GM12878 (cell line): ENCODE measurements around the gene PDE1C. TPM values are rescaled to one million over a fixed set of nuclear protein-coding genes. Genes with fewer than 3 reads are reported as not detected.

Experiments
- ATAC-seq: fragments of 200-7000 bp; cut with Tn5 transposase; 3 replicates; pipeline ENCODE4 v1.9.1; 2020; ENCODE audit warnings: mild to moderate bottlenecking, moderate library complexity
- BruUV-seq: library from RNA; stranded (reverse); fragments of 400-500 nt; replicated peaks from 2 replicates; lab custom pipeline; 2021; lab: Mats Ljungman, UMichigan
- CTCF ChIA-PET: fragments of 300-600 bp; sonication (Branson Sonifier 250); formaldehyde crosslinking; extraction: SDS; loops from one replicate; lab custom pipeline; 2021; ENCODE audit warnings: inconsistent platforms; lab: Yijun Ruan, JAX
- POLR2A ChIA-PET: fragments of 350-600 bp; formaldehyde crosslinking; extraction: SDS; loops from one replicate; lab custom pipeline; 2021; ENCODE audit warnings: inconsistent platforms; lab: Charles Lee
- RAD21 ChIA-PET: fragments of 300-600 bp; sonication (Branson Sonifier 250); formaldehyde crosslinking; loops from one replicate; lab custom pipeline; 2023; ENCODE audit warnings: antibody characterized with exemption; ENCODE audit not compliant: unreplicated experiment; lab: Charles Lee
- SMC1A ChIA-PET: fragments of 300-600 bp; sonication (Branson Sonifier 250); formaldehyde crosslinking; loops from one replicate; lab custom pipeline; 2023; ENCODE audit not compliant: unreplicated experiment, uncharacterized antibody; lab: Charles Lee
- DNase-seq: peaks from one replicate; pipeline ENCODE4 v3.0.0-alpha.2; 2011; ENCODE audit warnings: low read depth, low spot score
- FAIRE-seq: peaks from 3 replicates; lab custom pipeline; 2011; peaks lifted over from hg19 to GRCh38; lab: Jason Lieb, UNC
- H2AFZ ChIP-seq: 2 replicates; pipeline ENCODE4 v1.6.0; 2011; ENCODE audit warnings: low read depth, low read length, control low read depth; ENCODE audit not compliant: control insufficient read depth
- H3K27ac ChIP-seq: 2 replicates; pipeline ENCODE4 v1.5.1; 2011; ENCODE audit warnings: control low read depth; ENCODE audit not compliant: control insufficient read depth, insufficient read depth
- H3K27me3 ChIP-seq, 2 experiments: replicated peaks in 1 of 2; 2 replicates each; pipeline versions ENCODE4 v1.6.0 to v1.6.1; 2011; ENCODE audit warnings: low read length in 1 of 2; ENCODE audit not compliant: control insufficient read depth in 2 of 2, insufficient read depth in 2 of 2
- H3K36me3 ChIP-seq, 2 experiments: 2 replicates each; pipeline ENCODE4 v1.5.1; 2011; ENCODE audit warnings: low read length in 1 of 2; ENCODE audit not compliant: control insufficient read depth in 2 of 2, insufficient read depth in 2 of 2
- H3K4me1 ChIP-seq: 2 replicates; pipeline ENCODE4 v1.6.1; 2011; ENCODE audit warnings: mild to moderate bottlenecking, low read length, moderate library complexity, mixed read lengths; ENCODE audit not compliant: control insufficient read depth, insufficient read depth
- H3K4me2 ChIP-seq: 2 replicates; pipeline ENCODE4 v1.6.0; 2011; ENCODE audit warnings: control low read depth; ENCODE audit not compliant: control insufficient read depth, insufficient read depth
- H3K4me3 ChIP-seq: fragments of 200-600 bp; sonication (generic); 2 replicates; pipeline ENCODE4 v1.5.1; 2016
- H3K79me2 ChIP-seq: 2 replicates; pipeline ENCODE4 v1.6.0; 2011; ENCODE audit warnings: low read length; ENCODE audit not compliant: control insufficient read depth, insufficient read depth
- H3K9ac ChIP-seq: 2 replicates; pipeline ENCODE4 v1.8.0; 2011; ENCODE audit warnings: low read length, control low read depth, mixed read lengths; ENCODE audit not compliant: control insufficient read depth, insufficient read depth
- H3K9me3 ChIP-seq: replicated peaks from 3 replicates; pipeline ENCODE4 v1.5.1; 2011; ENCODE audit warnings: mild to moderate bottlenecking, low read length; ENCODE audit not compliant: control insufficient read depth, insufficient read depth
- H4K20me1 ChIP-seq: 2 replicates; pipeline ENCODE4 v1.6.0; 2011; ENCODE audit not compliant: control insufficient read depth, insufficient read depth
- BHLHE40 ChIP-seq, 2 experiments: fragments of 450-650 bp in 1 of 2; IDR thresholded peaks; 2 replicates each; pipeline ENCODE4 v1.6.1; 2011 to 2017; ENCODE audit warnings: low read depth in 2 of 2, borderline replicate concordance in 1 of 2, improper control_type of control experiment in 1 of 2, low read length in 1 of 2, mild to moderate bottlenecking in 1 of 2
- CBFB ChIP-seq: IDR thresholded peaks from 2 replicates; pipeline ENCODE4 v1.6.1; 2016; ENCODE audit warnings: antibody characterized with exemption, low read depth
- LARP7 ChIP-seq: fragments of 450-650 bp; IDR thresholded peaks from 2 replicates; pipeline ENCODE4 v1.6.1; 2017; ENCODE audit warnings: mild to moderate bottlenecking
- MEF2B ChIP-seq: fragments of 450-650 bp; IDR thresholded peaks from 2 replicates; pipeline ENCODE4 v1.6.1; 2018; ENCODE audit warnings: mild to moderate bottlenecking, moderate library complexity; ENCODE audit not compliant: partially characterized antibody, poor library complexity, severe bottlenecking
- MXI1 ChIP-seq: fragments of 150-350 bp; IDR thresholded peaks from 2 replicates; pipeline ENCODE4 v1.6.1; 2011; ENCODE audit warnings: low read depth, mild to moderate bottlenecking, inconsistent platforms, low read length, improper control_type of control experiment
- NKRF ChIP-seq: fragments of 450-650 bp; conservative IDR thresholded peaks from 2 replicates; pipeline ENCODE4 v1.6.1; 2017; ENCODE audit warnings: mild to moderate bottlenecking, moderate library complexity
- NR2C1 ChIP-seq: fragments of 450-650 bp; IDR thresholded peaks from 2 replicates; pipeline ENCODE4 v1.6.1; 2017; ENCODE audit warnings: antibody characterized with exemption, mild to moderate bottlenecking, moderate library complexity
- NR2C2 ChIP-seq: IDR thresholded peaks from 2 replicates; pipeline ENCODE4 v1.6.1; 2011; ENCODE audit warnings: borderline replicate concordance, low read depth; ENCODE audit not compliant: control insufficient read depth, insufficient read length
- POLR2A ChIP-seq: IDR thresholded peaks from 2 replicates; pipeline ENCODE4 v1.6.1; 2011; ENCODE audit warnings: low read depth, mild to moderate bottlenecking, low read length
- SIX5 ChIP-seq: IDR thresholded peaks from 2 replicates; pipeline ENCODE4 v1.6.1; 2011; ENCODE audit warnings: mild to moderate bottlenecking, low read depth, low read length, moderate library complexity; ENCODE audit not compliant: severe bottlenecking
- STAT1 ChIP-seq: fragments of 450-650 bp; conservative IDR thresholded peaks from 2 replicates; pipeline ENCODE4 v1.6.1; 2014; ENCODE audit warnings: antibody characterized with exemption, mild to moderate bottlenecking
- TARDBP ChIP-seq: IDR thresholded peaks from 2 replicates; pipeline ENCODE4 v1.6.1; 2016; ENCODE audit warnings: borderline replicate concordance
- YY1 ChIP-seq: IDR thresholded peaks from 2 replicates; pipeline ENCODE4 v1.6.1; 2011; ENCODE audit warnings: low read depth, mild to moderate bottlenecking, low read length
- ZBTB11 ChIP-seq: fragments of 450-650 bp; formaldehyde crosslinking; IDR thresholded peaks from 2 replicates; pipeline ENCODE4 v1.5.0; 2022; ENCODE audit warnings: mild to moderate bottlenecking, missing genetic modification characterization
- ZNF217 ChIP-seq: fragments of 450-650 bp; IDR thresholded peaks from 2 replicates; pipeline ENCODE4 v1.6.1; 2017; ENCODE audit warnings: antibody characterized with exemption, mild to moderate bottlenecking
- ZNF274 ChIP-seq: IDR thresholded peaks from one replicate; pipeline ENCODE4 v1.8.0; 2011; ENCODE audit not compliant: insufficient read length, insufficient read depth
- WGBS: methylation state at CpG from one replicate; pipeline ENCODE4 v1.1.6; 2016; ENCODE audit warnings: low lambda C conversion rate; ENCODE audit not compliant: insufficient replicate concordance, insufficient coverage; ENCODE audit errors: missing lambda C conversion rate; 5-methylcytosine and 5-hydroxymethylcytosine counted together
- in situ Hi-C: fragments of 300-500 bp; cut with MboI; formaldehyde crosslinking; loops from 9 replicates; pipeline ENCODE4 v1.14.3; 2018; ENCODE audit warnings: mixed read lengths
- intact Hi-C: fragments of 100-400 bp; cut with micrococcal nuclease; formaldehyde crosslinking; loops from one replicate; pipeline ENCODE4 v1.14.2; 2022; ENCODE audit not compliant: unreplicated experiment
- polyA plus RNA-seq, 11 experiments: library from polyadenylated mRNA; depleted of rRNA in 4 of 11; unstranded in 6 of 11; stranded (reverse) in 5 of 11; fragments of >200 nt; fragmentation: Nextera tagmentation in 4 of 11; fragmentation: Illumina TruSeq in 1 of 11; extraction: Ambion mirVana in 4 of 11; extraction: Trizol in 1 of 11; gene quantifications; 1 replicate in 1 of 11; 2 replicates in 10 of 11; pipeline versions ENCODE4 v1.2.1 to v1.2.3, GENCODE V29; 2011 to 2016; ENCODE audit warnings: inconsistent platforms in 2 of 11, missing spikeins in 2 of 11, low read depth in 1 of 11
- total RNA-seq, 4 experiments: library from RNA; depleted of rRNA in 3 of 4; stranded (reverse); fragments of >200 nt in 3 of 4; fragmentation: Illumina TruSeq in 1 of 4; extraction: Trizol in 1 of 4; gene quantifications; 2 replicates each; pipeline versions ENCODE4 v1.2.1 to v1.2.3, GENCODE V29; 2013 to 2021

The PDE1C gene
- total and polyA plus RNA-seq, 10 of the 15 experiments (the other 5 are each of a cell fraction or from before 2014, with no cell fraction given) = 0.29 to 2.3 (median 0.70) TPM

DNA sequence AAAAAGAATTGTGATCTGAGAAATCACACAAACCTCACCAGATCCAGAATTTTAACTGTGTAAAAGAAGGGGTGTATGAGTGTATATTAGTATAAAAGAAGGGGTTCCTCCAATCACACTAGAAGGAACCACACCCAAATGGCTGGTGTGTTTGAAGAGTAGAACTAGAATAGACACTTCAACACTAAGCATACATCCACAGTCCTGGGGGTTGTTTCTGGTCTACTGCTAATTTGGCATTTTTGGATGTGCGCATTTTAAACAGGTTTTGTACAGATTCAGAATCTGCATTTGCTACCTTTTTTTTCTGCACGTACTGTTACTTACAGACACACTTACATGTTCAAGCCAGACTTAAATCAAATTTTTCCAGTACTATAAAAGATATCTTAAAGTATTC is 64.6 kb downstream of the PDE1C start:
- Histone ChIP-seq H3K79me2 (no peaks in the 10 kb centered on the region), H3K4me1 (no peaks in the 10 kb centered on the region), H2AFZ (no peak overlapping the region), H3K27me3 (peaks cover 0 to 2% of the 10 kb centered on the region in 2 experiments; a peak in 1 of 4 replicates), H3K36me3 (no peaks in the 10 kb centered on the region), H4K20me1 (no peaks in the 10 kb centered on the region), H3K4me3 (no peak overlapping the region), H3K9me3 (peaks cover 2% of the 10 kb centered on the region; the same call in 1 of the 3 replicates), H3K4me2 (no peak overlapping the region), H3K27ac (no peak overlapping the region), H3K9ac (no peak overlapping the region)
- SMC1A ChIA-PET = no interaction called here
- POLR2A ChIA-PET = no interaction called here
- RAD21 ChIA-PET = no interaction called here
- CTCF ChIA-PET = no interaction called here
- TF ChIP-seq ZNF274 (no peak), TARDBP (no peak), ZNF217 (no peak), NR2C1 (no peak), MEF2B (no peak), MXI1 (no peak), ZBTB11 (CRISPR knock-in tag) (no peak), STAT1 (no peak), POLR2A (no peak), CBFB (no peak), YY1 (no peak), NKRF (no peak), LARP7 (no peak), NR2C2 (no peak), BHLHE40 (IDR thresholded peaks at IDR 0.05; ENCODE audit: borderline replicate concordance in 1 of 2, low read depth in 2 of 2, low read length in 1 of 2) (no peak), SIX5 (no peak)
- no TSS peak for BruUV-seq
- intact Hi-C loops = no loop called here
- FAIRE-seq (no peak), DNase-seq (no peak), ATAC-seq (no peak)
- 57% methylated on average over 2 of the region's 2 CpGs for WGBS
- in situ Hi-C loops = no loop called here
